Cerebellar cortex (tissue), 1 donor: ENCODE measurements around the gene PRKCZ.
"Not testable (repeated sequence)": the region's sequence is repeated elsewhere in the genome, so short reads cannot be mapped to it uniquely, and the experiment has no call there.

ENCODE experiments used
- DNase-seq: peaks from one replicate; pipeline ENCODE4 v3.0.0-alpha.2; 2015; ENCODE audit warnings: low spot score

PRKCZ gene

DNA sequence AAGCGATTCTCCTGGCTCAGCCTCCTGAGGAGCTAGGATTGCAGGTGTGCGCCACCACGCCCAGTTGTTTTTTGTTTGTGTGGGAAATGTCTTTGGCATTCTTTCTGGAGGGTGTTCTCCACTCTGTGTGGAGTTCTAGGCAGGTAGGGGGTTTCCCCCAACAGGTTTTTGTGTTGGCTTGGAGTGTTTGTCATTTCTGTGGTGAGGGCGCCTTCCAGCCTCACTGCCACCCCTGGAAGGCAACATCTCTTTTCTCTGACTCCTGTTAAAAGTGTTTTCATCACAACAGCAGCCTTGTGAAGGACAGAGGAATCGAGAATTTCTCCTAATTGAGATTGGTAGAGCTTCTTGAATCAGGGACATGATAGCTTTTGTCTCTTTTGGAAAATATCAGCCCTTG lies 69.7 kb downstream of the PRKCZ start:
- DNase-seq: no peak

GRCh38 chr1:2121101-2121691 lies 71.0 kb downstream of the PRKCZ start:
- DNase-seq: no peak

DNA sequence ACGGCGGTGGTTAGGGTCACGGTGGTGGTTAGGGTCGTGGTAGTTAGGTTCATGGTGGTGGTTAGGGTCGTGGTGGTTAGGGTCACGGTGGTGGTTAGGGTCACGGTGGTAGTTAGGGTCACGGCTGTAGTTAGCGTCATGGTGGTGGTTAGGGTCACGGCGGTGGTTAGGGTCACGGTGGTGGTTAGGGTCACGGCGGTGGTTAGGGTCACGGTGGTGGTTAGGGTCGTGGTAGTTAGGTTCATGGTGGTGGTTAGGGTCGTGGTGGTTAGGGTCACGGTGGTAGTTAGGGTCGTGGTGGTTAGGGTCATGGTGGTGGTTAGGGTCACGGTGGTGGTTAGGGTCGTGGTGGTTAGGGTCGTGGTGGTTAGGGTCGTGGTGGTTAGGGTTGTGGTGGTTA lies 71.6 kb downstream of the PRKCZ start:
- DNase-seq: not testable (repeated sequence)

- DNase-seq: peak; percentile 71
These were observed 74.4 kb downstream of the PRKCZ start for GRCh38 chr1:2124446-2125198.

DNA sequence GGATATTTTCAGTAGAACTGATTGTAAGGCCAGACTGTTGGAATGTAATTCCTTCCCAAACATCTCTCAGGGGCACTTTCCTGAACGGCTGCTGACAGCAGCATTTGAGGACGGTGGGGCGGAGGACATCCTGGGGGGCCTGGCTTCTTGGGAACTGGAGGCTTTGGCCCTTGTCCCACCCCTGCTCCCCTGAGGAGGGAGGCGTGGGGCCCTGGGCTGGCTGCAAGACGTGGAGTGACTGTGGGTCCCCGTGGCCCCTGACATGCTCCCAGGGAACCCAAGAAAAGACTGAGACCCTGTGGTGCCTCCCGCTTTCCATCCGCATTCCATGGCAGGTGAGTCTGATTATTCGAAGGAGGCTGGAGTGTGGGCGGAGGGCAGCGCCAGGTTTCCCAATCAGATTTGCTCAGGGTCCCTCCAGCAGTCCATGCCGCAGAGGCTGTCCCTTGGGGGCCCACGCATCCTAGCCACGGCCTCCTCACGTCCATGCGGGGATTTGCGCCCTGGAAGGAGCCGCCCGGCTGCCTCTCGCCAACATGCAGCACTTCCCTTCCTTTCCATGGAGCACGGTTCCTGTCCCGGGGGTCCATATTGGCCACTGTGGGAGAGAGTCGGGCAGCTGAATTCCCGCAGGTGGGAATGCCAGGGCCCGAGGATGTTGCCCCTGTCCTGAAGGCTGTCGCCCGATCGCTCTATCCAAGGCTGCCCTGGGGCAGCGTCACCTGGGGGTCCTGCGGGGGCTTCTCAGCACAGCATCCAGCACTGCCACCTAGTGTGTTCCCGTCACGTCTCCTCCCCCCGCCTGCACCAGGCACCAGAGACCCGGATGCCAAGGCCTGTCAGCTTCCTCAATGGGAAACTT lies 75.4 kb downstream of the PRKCZ start:
- no peak for DNase-seq

DNA sequence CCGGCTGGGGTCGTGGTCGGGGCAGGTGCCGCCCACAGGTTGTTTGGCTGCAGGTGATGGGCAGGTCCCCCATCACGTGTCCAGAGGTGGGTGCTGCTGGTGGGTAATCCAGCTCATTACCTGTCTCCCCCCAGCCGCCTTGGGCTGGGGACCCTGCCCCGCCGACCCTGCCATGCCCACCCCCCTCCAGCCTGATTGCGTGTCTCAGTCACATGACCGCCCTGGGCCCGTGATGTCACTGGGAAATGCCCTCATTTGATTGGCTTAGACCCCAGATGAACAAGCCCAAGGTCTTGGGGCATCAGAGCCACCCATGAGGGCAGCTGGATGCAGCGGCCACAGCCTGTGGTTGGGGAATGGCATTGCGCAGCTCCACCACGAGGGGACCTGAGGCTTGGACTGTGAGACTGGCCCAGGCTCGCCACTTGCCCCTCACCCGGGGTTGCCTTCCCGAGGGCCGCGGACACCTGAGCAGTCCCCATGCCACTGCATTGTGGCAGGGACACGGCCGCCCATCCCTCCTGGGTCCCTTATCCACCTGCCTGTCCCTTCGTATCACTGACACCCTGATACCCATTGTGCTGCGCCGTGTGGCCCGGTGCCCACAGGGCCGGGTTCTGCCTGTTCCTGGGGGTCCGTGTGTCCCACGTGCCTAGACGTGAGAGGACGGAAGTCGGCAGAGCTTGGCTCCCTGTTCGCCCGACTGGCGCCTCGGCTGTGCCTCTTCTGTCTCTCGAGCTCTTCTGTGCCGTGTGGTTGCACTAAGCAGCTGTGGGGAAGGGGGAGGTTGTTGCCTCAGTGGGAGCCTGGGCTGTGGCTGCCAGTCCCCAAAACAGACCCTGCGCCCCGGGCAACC lies 76.3 kb downstream of the PRKCZ start:
- no peak for DNase-seq

DNA sequence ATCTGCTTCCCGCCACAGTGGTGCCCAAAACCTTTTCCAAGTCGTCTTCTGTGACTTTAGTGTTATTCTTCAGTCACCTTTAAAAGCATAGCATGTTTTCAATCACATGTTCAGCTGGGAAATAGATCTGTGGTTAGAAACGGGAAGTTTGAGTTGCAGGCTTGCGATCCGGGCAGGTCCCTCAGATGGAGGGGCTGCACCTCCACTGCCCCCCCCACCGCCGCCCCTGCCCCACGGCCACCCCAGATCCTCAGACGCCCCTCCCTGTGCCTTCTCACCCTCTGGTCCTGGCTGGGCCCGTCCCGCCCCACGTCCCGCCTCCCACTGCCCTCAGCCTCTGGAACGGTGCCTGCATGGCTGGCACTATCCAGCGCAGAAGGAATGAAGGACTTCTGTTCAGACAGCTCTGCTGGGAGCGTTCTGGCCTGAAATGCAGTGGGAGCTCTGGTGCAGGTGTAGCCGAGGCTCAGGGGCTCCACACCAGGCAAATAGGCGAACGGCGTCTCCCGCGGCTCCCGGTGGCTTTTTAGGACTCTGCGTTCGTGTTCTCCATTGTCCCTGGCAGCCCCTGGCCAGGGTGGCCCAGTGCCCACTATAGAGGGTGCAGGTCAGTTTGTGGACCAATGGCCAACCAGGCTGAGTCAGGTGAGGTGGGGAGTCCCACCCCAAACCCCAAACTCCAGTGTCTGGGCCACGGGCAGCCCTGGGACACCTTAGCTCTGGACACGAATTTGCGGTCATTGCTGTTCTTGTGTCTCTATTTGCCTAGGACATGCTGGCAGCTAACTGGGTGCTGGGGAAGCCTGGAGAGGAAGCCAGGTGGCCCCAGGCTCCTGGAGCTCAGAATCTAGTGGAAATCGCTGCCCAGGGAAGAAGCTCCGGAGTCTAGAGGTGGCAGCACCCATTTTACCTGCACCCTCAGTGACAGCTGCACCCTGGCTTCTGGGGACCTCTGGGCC lies 77.3 kb downstream of the PRKCZ start:
- DNase-seq: no peak

DNA sequence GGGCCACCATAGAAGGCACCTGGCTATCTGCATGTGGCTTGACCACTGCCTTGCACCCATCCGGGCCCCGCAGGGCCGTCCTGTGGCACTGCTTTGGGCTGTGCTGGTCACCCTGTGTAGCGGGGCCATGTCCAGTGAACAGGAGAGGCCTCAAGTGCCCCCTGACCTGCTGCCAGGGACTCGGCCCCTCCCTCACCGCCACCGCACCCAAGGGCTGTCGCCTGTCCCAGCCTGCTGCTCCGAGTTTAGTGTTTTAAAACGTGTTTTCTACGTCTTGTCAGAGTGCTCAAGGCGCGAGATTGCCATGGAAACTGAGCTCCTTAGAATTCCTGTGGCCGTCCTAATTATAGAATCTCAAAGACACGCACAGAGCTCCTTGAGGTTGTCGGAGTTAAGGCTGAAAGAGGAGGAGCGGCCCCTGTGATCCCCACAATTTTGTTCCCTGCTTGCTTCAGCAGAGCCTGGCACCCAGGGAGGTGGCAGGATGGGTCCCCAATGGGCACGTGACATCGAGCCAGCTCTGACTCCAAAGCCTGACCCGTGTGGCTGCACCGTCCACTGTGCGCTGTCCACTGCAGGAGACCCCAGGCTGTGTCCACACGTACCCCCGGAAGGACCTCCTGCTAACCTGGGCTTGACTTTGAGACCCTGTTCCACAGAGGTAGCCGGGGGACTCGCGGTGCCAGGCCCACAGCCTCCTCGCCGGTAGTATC lies 78.1 kb downstream of the PRKCZ start:
- DNase-seq: no peak

- DNase-seq: no peak
These were observed 79.2 kb downstream of the PRKCZ start for GRCh38 chr1:2129256-2129943.

DNA sequence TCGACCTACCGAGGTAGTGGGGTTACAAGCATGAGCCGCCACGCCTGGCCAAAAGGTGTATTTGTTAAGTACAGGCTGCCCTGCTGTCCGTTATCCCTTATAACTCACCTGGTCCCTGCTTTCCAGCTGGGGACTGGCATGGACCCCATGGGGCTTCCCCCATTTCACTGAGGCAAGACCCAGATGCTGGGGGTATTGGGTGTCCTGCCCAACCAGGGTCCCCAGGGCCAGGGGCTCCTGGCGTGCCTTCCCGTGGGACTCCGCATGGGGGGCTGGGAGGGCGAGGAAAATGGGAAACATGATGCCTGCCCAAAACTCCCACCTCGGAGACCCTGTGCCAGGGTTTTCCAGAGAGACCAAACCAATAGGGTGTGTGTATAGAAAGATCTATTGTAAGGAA lies 79.9 kb downstream of the PRKCZ start:
- no peak for DNase-seq

GRCh38 chr1:2130871-2131289 lies 80.7 kb downstream of the PRKCZ start:
- peak; percentile 29 for DNase-seq

- peak; percentile 79 for DNase-seq
These were observed 82.2 kb downstream of the PRKCZ start for GRCh38 chr1:2132222-2133038.

GRCh38 chr1:2133039-2133878 lies 83.0 kb downstream of the PRKCZ start:
- DNase-seq: peak; percentile 85

DNA sequence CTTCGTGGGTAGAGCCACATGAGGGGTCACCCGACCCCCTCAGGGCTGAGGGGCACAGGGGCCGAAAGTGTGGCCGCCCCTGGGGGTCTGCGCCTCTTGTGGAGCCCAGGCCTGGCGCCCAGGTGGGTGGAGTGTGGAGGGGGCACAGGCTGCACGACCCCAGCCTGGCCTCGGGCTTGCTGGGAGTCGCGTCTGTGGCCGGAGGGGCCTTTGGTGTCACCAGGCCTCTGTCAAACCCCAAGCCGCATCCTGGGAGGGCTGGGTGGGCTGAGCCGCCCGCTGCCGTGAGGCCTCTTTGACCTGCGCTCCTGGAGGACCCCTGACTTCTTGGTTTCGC lies 83.6 kb downstream of the PRKCZ start:
- no peak for DNase-seq

- DNase-seq: no peak
These were observed 84.0 kb downstream of the PRKCZ start for GRCh38 chr1:2134266-2134620.

GRCh38 chr1:2134621-2135307 lies 84.6 kb downstream of the PRKCZ start:
- DNase-seq: no peak

GRCh38 chr1:2135441-2135841 lies 85.2 kb downstream of the PRKCZ start:
- DNase-seq: no peak
